ENCODE data around the gene KIN.
"Not testable (repeated sequence)": the region's sequence is repeated elsewhere in the genome, so short reads cannot be mapped to it uniquely, and the experiment has no call there.

Gene KIN

DNA sequence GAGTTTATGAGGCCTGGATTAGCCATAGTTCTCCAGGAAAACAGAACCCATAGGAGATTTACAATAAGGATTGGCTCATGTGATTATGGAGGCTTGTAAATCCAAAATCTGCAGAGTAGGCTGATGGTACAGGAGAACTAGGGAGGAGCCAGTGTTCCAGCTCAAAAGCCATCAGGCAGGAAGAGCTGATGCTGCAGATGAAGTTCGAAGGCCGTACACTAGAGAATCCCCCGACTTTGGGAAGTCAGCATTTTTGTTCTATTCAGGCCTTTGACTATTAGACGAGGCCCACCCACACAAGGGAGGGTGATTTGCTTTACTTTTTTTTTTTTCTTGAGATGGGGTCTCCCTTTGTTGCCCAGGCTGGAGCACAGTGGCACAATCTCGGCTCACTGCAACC, 37.6 kb downstream of the KIN start:
- H3K36me3 ChIP-seq (replicated peaks) = peaks cover 28% of the 10 kb centered on the region
- no peak for TF ChIP-seq CTCF (IDR thresholded peaks at IDR 0.05; ENCODE audit: low read depth, low read length, missing control alignments)
- no peak for DNase-seq
- no peak overlapping the region for H3K4me3 ChIP-seq (ENCODE audit: low read depth, low read length)
- in situ Hi-C loops (cut with HindIII; ENCODE audit: low pct_ligation_motif_present, low sequenced_read_pairs) = no loop called here
- H3K27me3 ChIP-seq (replicated peaks) = no peaks in the 10 kb centered on the region
- H3K27ac ChIP-seq = no peak overlapping the region

- peaks cover 16% of the 10 kb centered on the region for H3K36me3 ChIP-seq (replicated peaks)
- H3K27ac ChIP-seq; H3K4me3 ChIP-seq (ENCODE audit: low read depth, low read length); H3K27me3 ChIP-seq (replicated peaks); in situ Hi-C loops (cut with HindIII; ENCODE audit: low pct_ligation_motif_present, low sequenced_read_pairs): not testable (repeated sequence)
- peak; percentile 18 for DNase-seq
Observed at GRCh38 chr10:7748637-7749036, 39.2 kb downstream of the KIN start.

GRCh38 chr10:7744307-7744706, 43.5 kb downstream of the KIN start:
- Histone ChIP-seq H3K4me3 (ENCODE audit: low read depth, low read length) (no peak overlapping the region), H3K36me3 (replicated peaks) (no peaks in the 10 kb centered on the region), H3K27ac (no peak overlapping the region), H3K27me3 (replicated peaks) (no peaks in the 10 kb centered on the region)
- in situ Hi-C loops (cut with HindIII; ENCODE audit: low pct_ligation_motif_present, low sequenced_read_pairs) = no loop called here
- DNase-seq = no peak
- no peak for TF ChIP-seq CTCF (IDR thresholded peaks at IDR 0.05; ENCODE audit: low read depth, low read length, missing control alignments)

GRCh38 chr10:7738536-7739407, 49.0 kb downstream of the KIN start:
- DNase-seq = no peak
- no peak overlapping the region for H3K4me3 ChIP-seq (ENCODE audit: low read depth, low read length)
- TF ChIP-seq CTCF (IDR thresholded peaks at IDR 0.05; ENCODE audit: low read depth, low read length, missing control alignments) = no peak
- H3K27ac ChIP-seq = no peak overlapping the region
- in situ Hi-C loops (cut with HindIII; ENCODE audit: low pct_ligation_motif_present, low sequenced_read_pairs) = no loop called here
- H3K27me3 ChIP-seq (replicated peaks) = no peaks in the 10 kb centered on the region
- H3K36me3 ChIP-seq (replicated peaks) = no peaks in the 10 kb centered on the region

DNA sequence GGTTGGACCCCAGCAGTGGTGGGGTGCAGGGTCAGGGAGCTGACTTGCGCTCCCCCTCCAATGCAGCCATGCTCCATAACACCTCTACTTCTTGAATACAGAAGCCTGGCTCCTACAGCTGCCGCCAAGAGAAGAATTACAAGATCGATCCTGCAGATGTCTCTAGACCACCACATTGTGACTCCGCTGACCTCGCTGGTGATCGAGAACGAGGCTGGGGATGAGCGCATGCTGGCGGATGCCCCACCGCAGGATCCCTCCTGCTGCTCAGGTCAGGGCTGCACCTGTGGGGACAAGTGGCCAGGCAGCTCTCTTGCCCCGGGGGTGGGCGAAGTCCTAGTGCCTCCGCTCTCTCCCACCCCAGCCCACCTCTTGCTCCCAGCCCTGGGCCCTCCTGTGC, 53.0 kb downstream of the KIN start:
- no peak for TF ChIP-seq CTCF (IDR thresholded peaks at IDR 0.05; ENCODE audit: low read depth, low read length, missing control alignments)
- Histone ChIP-seq H3K27ac (no peak overlapping the region), H3K27me3 (replicated peaks) (no peaks in the 10 kb centered on the region), H3K4me3 (ENCODE audit: low read depth, low read length) (no peak overlapping the region), H3K36me3 (replicated peaks) (no peaks in the 10 kb centered on the region)
- no peak for DNase-seq
- in situ Hi-C loops (cut with HindIII; ENCODE audit: low pct_ligation_motif_present, low sequenced_read_pairs) = no loop called here

- H3K4me3 ChIP-seq (ENCODE audit: low read depth, low read length) = no peak overlapping the region
- DNase-seq = no peak
- H3K36me3 ChIP-seq (replicated peaks) = no peaks in the 10 kb centered on the region
- H3K27ac ChIP-seq = no peak overlapping the region
- no peak for TF ChIP-seq CTCF (IDR thresholded peaks at IDR 0.05; ENCODE audit: low read depth, low read length, missing control alignments)
- no peaks in the 10 kb centered on the region for H3K27me3 ChIP-seq (replicated peaks)
- in situ Hi-C loops (cut with HindIII; ENCODE audit: low pct_ligation_motif_present, low sequenced_read_pairs) = no loop called here
Observed at GRCh38 chr10:7722927-7723529, 64.8 kb downstream of the KIN start.

Measured in brain microvascular endothelial cell (primary cell).